Measurements from ENCODE around the gene PPHLN1. TPM values are rescaled to one million over a fixed set of nuclear protein-coding genes. Genes with fewer than 3 reads are reported as not detected.

PPHLN1 gene
- polyA plus RNA-seq, 1 donor = 58.8 TPM

- no peak for DNase-seq (ENCODE audit: low read depth)
These were observed 156.2 kb downstream of the PPHLN1 start for GRCh38 chr12:42482041-42482747.

- no peak for DNase-seq (ENCODE audit: low read depth)
These were observed 157.0 kb downstream of the PPHLN1 start for GRCh38 chr12:42482748-42483520.

GRCh38 chr12:42483521-42483790, 157.5 kb downstream of the PPHLN1 start:
- no peak for DNase-seq (ENCODE audit: low read depth)

- DNase-seq (ENCODE audit: low read depth) = no peak
These were observed 159.0 kb downstream of the PPHLN1 start for GRCh38 chr12:42484996-42485395.

- no peak for DNase-seq (ENCODE audit: low read depth)
These were observed 159.9 kb downstream of the PPHLN1 start for GRCh38 chr12:42485823-42486222.

GRCh38 chr12:42486407-42486806, 160.4 kb downstream of the PPHLN1 start:
- no peak for DNase-seq (ENCODE audit: low read depth)

GRCh38 chr12:42490261-42490842, 164.4 kb downstream of the PPHLN1 start:
- no peak for DNase-seq (ENCODE audit: low read depth)

Other genes with a start within 250 kb of the PPHLN1 start
- 15.0 TPM for gene GXYLT1, start 181.3 kb upstream of the PPHLN1 start, polyA plus RNA-seq (ENCODE audit: insufficient read length)
- 29.6 TPM for gene YAF2, start 87.9 kb upstream of the PPHLN1 start, polyA plus RNA-seq (ENCODE audit: insufficient read length)
- 82.4 TPM for gene ZCRB1, start 73 bp upstream of the PPHLN1 start, polyA plus RNA-seq (ENCODE audit: insufficient read length)